Measurements from ENCODE around the gene FMN1. TPM values are rescaled to one million over a fixed set of nuclear protein-coding genes. Genes with fewer than 3 reads are reported as not detected.
A peak's percentile ranks its signal among the peaks of the same experiment; 100 is the strongest.

Gene FMN1
- total and polyA plus RNA-seq, 2 of the 13 experiments (the other 11 are each of a cell fraction or from before 2014, with no cell fraction given): 0.20 to 0.60 TPM

DNA sequence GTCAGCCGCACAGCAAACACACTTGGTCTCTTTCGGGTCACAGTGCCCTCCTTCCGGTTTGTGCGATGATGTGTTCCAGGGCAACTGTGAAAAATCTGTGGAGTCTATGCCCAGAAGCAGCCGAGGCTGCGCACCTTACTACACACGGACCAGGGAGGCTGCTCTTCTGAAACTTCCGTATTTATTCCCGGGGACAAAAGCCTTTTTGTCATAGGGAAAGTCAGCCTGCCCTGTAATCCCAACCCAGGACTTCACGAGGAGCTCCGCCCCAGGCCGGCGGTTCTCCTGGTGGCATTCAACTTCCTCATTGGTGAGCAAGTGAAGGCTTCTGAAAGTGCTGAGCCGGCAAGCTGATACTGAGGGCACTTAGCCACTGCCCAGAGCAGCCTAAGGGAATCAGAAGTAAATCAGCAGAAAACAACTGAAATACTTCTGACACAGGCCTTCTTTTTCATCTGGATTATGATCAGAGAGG lies 126.5 kb downstream of the FMN1 start (continued):
- no peak for TF ChIP-seq SOX13 (IDR thresholded peaks at IDR 0.05)
- TF ChIP-seq SOX13 (CRISPR knock-in tag; conservative IDR thresholded peaks at IDR 0.05 in 1 of 2, IDR thresholded peaks at IDR 0.05 in 1 of 2): 0 out of 4 replicates have a peak, but pooled peaks of 1 of the 2 experiments have one; percentile 10
- TF ChIP-seq MAFG (CRISPR knock-in tag; IDR thresholded peaks at IDR 0.05): peak; percentile 53; the same call in 1 of the 2 replicates
- TF ChIP-seq ZNF619 (CRISPR knock-in tag; IDR thresholded peaks at IDR 0.05): no peak
- peak; percentile 38; the same call in 1 of the 2 replicates for TF ChIP-seq PHF8 (CRISPR knock-in tag; IDR thresholded peaks at IDR 0.05)
- TF ChIP-seq FOXJ3 (CRISPR knock-in tag; IDR thresholded peaks at IDR 0.05; ENCODE audit: borderline replicate concordance): no peak
- TF ChIP-seq ZFY (CRISPR knock-in tag; IDR thresholded peaks at IDR 0.05): 0 out of 2 replicates have a peak, but pooled peaks have one; percentile 31
- no peak for TF ChIP-seq SALL1 (CRISPR knock-in tag; IDR thresholded peaks at IDR 0.05)
- no peak for TF ChIP-seq THYN1 (CRISPR knock-in tag; IDR thresholded peaks at IDR 0.05; ENCODE audit: borderline replicate concordance, low read depth)

DNA sequence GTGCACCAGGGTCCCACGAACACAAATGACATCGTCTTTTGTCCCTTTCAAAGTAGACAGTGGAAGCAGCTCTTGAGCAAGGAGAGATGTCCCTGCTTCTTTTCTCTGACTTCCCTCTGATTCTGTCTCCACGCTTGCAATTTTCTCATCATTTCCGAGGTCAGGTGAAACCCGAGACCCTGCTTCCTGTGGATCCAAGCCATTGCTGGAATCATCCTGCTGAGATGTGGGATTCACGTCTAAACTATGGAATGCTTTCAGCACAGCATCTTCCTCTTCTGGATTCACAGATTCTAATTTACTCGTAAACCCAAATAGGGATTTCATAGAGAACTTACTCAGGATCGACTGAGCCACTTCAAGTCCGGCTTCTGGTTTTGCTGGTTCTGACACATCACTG lies 127.1 kb downstream of the FMN1 start:
- intact Hi-C loops (cut with micrococcal nuclease; ENCODE audit: unreplicated experiment) (loop anchor here (5.0 kb wide), 1 partner anchor 45 kb away; no protein-coding TSS in a partner anchor), in situ Hi-C loops (cut with HindIII; ENCODE audit: extremely low pct_ligation_motif_present, low pct_unique_long_range_greater_than_20kb) (no loop called here)
- WGBS (ENCODE audit: low lambda C conversion rate): 36% methylated on average over 9 of the region's 9 CpGs
- Histone ChIP-seq H3K36me3 (replicated peaks in 1 of 2; ENCODE audit: control insufficient read depth in 1 of 2, insufficient read depth in 2 of 2, low read length in 2 of 2) (no peaks in the 10 kb centered on the region), H3K79me2 (ENCODE audit: insufficient read depth, low read length) (no peaks in the 10 kb centered on the region), H3K27me3 (ENCODE audit: control insufficient read depth in 1 of 2, insufficient read depth in 2 of 2, low read length in 2 of 2) (no peaks in the 10 kb centered on the region; a peak in 1 of 5 replicates), H4K20me1 (ENCODE audit: insufficient read depth, low read length) (no peaks in the 10 kb centered on the region), H3K9me3 (ENCODE audit: low read length) (no peaks in the 10 kb centered on the region), H3K4me2 (ENCODE audit: low read depth, low read length) (peak overlapping the region; percentile 84), H3K4me3 (replicated peaks in 1 of 3; ENCODE audit: insufficient read depth in 1 of 3, low read depth in 2 of 3, low read length in 3 of 3) (peak overlapping the region; percentile 35 to 65 (median 56)), H2AFZ (ENCODE audit: low read length) (peak overlapping the region; percentile 88), H3K27ac (ENCODE audit: extremely low read length, insufficient read depth, low read length) (no peak overlapping the region), H3K9ac (ENCODE audit: insufficient read depth, low read depth, low read length) (peak overlapping the region; percentile 42; the same call in 1 of the 2 replicates), H3K4me1 (ENCODE audit: insufficient read depth, low read length) (peaks cover 37% of the 10 kb centered on the region)
- CTCF ChIA-PET (ENCODE audit: low intra/inter-chr PET ratio, low total read pairs): no interaction called here
- POLR2A ChIA-PET: no interaction called here
- BruUV-seq (replicated peaks): TSS peak; percentile 80
- DNase-seq (ENCODE audit: low spot score) (no peak), FAIRE-seq (no peak), ATAC-seq (peak; percentile 15; the same call in 1 of the 3 replicates)
- TF ChIP-seq ZBTB42 (CRISPR knock-in tag; IDR thresholded peaks at IDR 0.05): no peak
- TF ChIP-seq ZNF3 (CRISPR knock-in tag; IDR thresholded peaks at IDR 0.05): no peak
- TF ChIP-seq FOXA1 (IDR thresholded peaks at IDR 0.05): no peak
- TF ChIP-seq FOXA1 (CRISPR knock-in tag; IDR thresholded peaks at IDR 0.05): no peak
- no peak for TF ChIP-seq RXRA (CRISPR knock-in tag; IDR thresholded peaks at IDR 0.05)
- no peak for TF ChIP-seq NFYC (CRISPR knock-in tag; IDR thresholded peaks at IDR 0.05)
- TF ChIP-seq ZNF776 (CRISPR knock-in tag; IDR thresholded peaks at IDR 0.05): no peak
- TF ChIP-seq ZNF446 (CRISPR knock-in tag; IDR thresholded peaks at IDR 0.05): no peak
- TF ChIP-seq GABPA (IDR thresholded peaks at IDR 0.05; ENCODE audit: low read depth, low read length): 0 out of 2 replicates have a peak, but pooled peaks have one; percentile 9
- peak; percentile 5; the same call in 1 of the 2 replicates for TF ChIP-seq GABPA (CRISPR knock-in tag; IDR thresholded peaks at IDR 0.05; ENCODE audit: low read depth)
- TF ChIP-seq, protein P1, sequence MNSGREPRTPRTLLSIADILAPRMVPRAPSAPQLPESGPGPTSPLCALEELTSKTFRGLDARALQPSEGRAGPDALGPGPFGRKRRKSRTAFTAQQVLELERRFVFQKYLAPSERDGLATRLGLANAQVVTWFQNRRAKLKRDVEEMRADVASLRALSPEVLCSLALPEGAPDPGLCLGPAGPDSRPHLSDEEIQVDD (CRISPR knock-in tag; IDR thresholded peaks at IDR 0.05; ENCODE audit: borderline replicate concordance): no peak

Data from HepG2 (cell line).